Raji (cell line): ENCODE results near the gene HID1.

ENCODE experiments used
- POLR2A ChIP-seq: IDR thresholded peaks from 2 replicates; pipeline ENCODE4 v1.6.1; 2011; ENCODE audit warnings: low read depth, low read length, control low read depth; ENCODE audit not compliant: insufficient read depth

HID1 gene, protein sequence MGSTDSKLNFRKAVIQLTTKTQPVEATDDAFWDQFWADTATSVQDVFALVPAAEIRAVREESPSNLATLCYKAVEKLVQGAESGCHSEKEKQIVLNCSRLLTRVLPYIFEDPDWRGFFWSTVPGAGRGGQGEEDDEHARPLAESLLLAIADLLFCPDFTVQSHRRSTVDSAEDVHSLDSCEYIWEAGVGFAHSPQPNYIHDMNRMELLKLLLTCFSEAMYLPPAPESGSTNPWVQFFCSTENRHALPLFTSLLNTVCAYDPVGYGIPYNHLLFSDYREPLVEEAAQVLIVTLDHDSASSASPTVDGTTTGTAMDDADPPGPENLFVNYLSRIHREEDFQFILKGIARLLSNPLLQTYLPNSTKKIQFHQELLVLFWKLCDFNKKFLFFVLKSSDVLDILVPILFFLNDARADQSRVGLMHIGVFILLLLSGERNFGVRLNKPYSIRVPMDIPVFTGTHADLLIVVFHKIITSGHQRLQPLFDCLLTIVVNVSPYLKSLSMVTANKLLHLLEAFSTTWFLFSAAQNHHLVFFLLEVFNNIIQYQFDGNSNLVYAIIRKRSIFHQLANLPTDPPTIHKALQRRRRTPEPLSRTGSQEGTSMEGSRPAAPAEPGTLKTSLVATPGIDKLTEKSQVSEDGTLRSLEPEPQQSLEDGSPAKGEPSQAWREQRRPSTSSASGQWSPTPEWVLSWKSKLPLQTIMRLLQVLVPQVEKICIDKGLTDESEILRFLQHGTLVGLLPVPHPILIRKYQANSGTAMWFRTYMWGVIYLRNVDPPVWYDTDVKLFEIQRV

DNA sequence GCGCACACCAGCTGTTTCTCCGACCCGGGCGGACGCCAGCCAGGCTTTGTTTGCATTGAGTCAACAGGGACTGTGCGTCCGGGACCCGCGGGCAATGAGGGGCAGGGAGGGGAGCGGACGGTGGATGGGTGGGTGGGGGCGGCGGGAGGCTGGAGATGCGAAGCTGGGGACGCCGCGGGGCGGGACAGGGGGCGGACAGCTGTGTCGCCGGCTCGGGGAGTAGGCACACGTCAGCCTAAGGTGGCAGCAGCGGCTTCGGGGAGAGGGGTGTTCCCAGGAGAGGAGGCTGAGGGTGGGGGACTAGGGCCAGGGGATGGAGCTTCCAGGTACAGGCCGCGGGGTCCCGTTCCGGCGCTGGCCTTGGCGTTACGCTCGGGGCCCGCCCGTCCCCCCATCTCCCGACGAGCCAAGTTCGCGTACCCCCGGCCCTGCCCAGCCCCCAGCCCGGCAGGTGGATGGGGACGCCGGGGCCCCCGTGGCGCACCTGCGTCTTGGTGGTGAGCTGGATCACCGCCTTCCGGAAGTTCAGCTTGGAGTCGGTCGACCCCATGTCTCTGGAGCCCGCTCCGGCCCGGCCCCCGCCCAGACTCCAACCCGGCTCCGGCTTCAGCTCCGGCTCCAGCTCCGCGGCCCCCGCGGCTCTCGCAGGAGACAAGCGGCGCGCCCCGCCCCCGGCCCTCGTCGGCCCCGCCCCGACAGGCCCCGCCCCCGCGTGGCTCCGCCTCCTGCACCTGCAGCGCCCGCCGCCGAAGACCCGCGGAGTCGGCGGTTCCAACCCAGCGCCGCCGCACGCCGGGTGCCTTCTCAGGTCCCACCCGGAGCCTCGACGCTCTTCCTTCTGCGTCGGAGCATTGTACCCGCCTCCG lies at the start of gene HID1:
HID1 (minus strand) TSS at position 653 of the 866 bp plus-strand sequence; CDS start at position 550, 103 bp downstream.
- no peak for TF ChIP-seq POLR2A

DNA sequence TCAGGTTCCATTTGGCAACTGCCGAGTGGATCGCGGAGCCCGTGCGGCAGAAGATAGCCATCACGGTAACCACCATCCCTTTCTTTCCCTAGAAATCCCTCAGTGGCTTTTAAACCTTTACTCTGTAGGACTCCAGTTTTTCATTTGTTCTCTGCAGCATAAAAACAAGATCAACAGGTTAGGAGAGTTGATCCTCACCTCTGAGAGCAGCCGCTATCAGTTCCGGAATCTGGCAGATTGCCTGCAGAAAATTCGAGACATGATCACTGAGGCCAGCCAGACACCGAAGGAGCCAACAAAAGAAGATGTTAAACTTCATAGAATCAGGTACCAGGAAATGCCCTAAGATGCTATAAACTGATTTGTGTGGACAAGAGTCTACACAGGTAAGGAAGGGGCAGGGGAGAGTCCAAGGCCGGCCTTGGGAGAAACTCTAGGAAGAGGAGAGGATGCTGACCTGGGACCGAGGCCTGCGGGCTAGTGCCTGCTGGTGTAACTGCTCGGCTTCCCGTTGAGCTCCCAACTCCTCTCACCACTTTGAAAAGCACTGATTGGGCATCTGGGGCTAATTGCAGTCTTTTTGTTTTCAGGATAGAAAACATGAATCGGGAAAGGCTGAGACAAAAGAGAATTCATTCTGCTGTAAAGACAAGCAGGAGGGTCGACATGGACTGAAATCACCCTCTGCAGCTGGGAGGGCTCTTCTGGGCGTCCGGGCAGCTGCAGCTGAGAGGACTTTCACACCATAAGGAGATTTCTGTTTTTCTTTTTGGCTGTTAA lies 48.0 kb upstream of the HID1 start:
- no peak for TF ChIP-seq POLR2A

DNA sequence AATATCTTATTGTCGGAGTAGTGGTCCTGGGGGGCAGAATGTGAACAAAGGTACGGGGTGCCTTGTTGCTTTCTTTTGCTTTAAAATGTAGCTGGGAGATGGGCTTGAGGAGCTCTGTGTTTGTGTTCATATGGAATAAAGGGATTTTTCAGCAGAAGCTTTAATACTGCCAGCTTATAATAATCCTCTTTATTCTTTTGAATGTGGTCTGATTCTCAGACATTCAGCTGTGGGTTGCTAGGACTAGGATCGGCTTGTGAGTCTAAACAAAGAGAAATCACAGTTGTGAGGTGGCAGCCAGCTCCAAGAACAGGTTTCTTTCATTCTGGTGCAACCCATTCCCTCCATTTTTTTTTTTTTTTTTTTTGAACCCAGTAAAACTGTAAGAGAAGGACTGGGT lies 47.2 kb upstream of the HID1 start:
- TF ChIP-seq POLR2A, result no peak

DNA sequence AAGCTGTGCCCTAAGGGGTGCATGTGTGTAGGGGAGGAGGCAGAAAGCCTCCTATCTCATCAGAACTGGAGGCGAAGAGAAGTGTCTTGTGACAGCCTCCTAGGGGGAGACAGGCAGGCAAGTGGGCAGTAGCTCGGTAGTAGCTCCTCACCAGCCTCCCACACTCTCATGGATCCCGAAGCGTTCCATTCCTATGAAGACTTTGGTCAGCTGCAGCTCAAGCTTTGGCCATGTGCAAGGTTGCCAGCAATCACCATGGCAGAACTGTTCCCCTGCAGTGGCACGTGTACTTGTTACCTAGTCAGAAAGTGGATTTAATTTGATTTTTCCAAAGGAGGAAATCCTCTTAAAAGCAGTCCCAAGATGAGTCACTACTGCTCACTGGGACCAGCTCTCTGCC lies 46.6 kb upstream of the HID1 start:
- no peak for TF ChIP-seq POLR2A

DNA sequence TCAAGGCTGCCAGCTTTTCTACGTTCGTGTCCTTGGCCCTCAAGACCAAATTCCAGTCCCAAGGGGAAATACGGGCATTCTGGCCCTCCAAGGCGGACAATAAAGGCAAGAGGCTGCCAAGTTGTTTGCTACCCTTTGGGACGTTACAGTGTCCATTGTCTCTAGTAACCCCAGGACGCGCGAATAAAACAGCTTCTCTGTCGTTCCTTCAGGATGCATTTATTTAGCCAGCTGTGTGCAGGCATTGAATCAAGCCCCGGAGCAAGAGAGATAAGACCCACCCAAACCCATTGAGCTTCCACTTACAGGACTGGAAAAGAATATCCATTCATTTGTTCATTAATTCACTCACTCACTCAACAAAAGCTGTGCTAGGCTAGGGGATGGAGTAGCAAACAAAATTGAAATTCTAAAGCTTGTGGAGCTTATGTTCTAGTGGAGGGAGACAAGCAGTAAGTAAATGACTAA lies 40.6 kb upstream of the HID1 start:
- no peak for TF ChIP-seq POLR2A

DNA sequence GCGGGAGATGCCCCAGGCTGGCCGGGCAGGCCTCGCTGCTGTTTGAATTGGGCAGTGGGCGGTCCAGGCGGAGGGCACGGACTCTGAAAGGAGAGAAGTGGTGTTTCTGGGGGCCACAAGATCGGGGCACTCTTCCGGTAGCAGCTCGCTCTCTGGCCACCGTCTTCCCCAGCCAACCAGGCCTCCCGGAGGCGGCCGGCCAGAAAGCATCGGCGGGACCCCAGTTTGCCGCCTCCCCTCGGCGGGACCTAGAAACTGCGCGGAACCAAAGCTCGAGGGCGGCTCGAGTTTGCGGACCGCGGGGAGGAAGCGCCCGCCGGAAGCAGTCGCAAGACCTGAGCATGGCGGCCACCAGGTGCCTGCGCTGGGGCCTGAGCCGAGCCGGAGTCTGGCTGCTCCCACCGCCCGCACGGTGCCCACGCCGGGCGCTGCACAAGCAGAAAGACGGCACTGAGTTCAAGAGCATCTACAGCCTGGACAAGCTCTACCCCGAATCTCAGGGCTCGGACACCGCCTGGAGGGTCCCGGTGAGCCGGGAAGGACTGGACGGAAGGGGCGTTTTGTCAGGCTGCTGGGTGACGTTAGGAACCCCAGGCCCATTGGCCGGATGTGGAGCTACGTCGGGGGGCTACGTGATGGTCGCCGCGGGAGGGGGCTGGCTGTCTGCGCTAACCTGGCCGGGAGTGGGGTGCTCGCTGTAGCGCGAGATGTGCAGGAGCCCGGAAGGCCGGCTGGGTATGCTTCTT lies 40.0 kb upstream of the HID1 start, which contains the start of gene MRPL58:
MRPL58 (plus strand) TSS at position 325 of the 746 bp plus-strand sequence; CDS start at position 342, 17 bp downstream.
- peak; percentile 87 for TF ChIP-seq POLR2A

DNA sequence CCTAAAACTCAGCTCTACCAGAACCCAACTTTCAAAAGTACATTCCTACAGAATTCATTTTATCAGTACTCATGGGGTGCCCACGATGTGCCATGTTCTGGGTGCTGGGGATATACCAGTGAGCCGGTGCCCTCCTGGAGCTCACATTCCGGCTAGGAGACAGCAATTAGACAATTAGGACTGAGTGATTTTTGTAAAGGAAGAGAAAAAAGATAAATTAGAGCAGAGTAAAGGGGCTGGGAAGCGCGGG lies 39.5 kb upstream of the HID1 start:
- no peak for TF ChIP-seq POLR2A

DNA sequence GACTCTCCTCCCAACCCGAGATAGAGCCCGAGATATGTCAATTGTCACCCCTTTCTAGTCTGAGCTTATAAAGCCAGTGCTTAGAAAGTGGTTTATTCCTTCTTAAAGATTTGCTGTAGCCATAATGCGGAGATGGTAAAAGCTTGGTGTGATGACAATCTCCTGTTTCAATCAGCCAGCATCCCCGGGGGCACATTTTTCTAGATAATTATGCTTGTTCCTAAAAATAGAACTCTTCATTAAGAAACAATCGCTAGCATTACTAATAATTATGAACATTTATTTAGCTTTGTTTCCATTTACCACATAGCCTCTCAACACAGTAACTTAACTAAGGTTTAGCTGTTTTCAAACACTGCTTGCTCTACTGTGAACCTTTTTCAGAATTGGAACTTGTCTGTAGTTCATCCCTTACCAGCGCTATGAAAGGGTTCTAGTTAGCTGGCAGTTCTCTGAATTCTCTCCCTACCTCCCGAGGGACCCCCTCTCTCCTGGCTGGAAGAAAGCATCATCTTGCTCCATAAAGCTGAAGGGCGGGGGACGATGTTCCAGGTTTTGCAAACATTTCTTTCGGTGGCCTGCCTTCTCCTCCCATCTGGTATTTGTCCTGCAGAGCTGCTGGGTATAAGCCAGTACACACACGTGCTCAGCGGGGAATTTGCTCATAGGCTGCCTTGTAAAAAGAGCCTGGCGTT lies 39.0 kb upstream of the HID1 start:
- no peak for TF ChIP-seq POLR2A

DNA sequence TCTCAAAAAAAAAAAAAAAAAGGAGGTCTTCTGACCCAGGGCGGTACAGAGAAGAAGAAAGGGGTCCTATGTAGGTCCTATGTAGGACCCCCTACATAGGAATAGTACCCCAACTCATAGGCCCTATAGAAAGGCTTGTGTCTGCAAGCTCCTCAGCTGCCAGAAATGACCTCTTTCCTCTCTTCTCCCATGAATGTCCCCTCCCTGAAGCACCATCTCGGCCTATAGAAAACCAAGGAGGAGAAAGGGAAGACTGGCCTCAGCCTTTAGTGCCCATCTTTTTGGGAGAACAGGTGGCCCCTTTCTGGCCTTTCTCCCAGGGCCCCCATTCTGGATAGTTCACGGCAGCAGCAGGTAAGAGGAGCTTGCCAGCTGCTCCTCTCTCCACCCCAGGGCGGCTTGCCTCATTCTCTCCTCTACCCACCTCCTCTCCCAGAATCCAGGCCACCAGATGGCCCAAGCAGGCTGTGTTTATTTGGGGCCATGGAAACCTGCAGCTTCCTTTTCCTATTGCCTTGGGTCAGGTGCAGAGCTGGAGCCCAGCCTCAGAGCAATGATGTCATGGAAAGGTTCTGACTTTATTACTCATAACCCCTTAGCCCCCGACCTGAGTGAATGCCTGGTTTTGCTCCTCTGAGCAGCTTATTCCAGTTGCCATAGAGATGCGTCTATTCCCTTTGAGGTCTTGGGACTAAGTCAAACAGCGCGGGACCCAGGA lies 38.3 kb upstream of the HID1 start:
- no peak for TF ChIP-seq POLR2A

DNA sequence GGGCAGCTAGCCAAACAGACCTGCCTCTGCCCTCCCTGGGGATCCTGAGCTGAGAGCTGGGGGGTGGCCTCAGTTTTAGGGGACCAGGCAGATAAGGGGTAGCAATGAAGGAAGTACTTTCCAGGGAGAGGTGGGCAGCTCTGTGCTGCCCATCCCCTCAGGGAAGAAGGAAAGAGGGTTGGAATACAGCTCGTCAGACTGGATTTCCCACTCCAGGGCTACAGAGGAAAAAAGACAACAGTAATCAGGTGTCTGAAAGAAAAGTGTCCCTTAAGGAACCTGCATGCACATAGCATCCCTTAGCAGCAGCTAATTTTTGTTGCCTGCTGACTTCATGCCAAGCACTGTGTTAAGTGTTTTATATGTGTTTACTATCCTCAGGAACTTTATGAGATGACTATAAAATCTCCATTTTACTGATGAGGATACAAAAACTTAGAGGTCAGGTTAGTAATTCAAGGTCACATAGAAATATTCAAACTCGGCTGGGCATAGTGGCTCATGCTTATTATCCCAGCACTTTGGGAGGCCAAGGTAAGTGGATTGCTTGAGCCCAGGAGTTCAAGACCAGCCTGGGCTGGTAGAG lies 36.7 kb upstream of the HID1 start:
- TF ChIP-seq POLR2A, result no peak

DNA sequence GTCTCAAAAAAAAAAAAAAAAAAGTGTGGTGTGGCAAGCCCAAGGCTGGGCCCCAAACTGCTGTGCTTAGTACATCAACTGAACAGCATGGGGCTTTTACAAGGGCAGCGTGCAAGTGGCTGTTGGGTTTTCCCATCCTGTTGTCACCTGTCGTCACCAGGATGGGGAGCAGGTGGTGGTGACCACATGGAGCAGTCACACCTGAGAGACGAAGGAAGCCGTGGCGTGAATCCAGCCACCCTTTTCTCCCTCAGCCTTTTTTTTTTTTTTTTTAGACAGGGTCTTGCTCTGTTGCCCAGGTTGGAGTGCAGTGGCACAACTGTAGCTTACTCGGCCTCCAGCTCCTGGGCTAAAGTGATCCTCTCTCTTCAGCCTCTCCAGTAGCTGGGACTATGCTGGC lies 35.8 kb upstream of the HID1 start:
- no peak for TF ChIP-seq POLR2A

DNA sequence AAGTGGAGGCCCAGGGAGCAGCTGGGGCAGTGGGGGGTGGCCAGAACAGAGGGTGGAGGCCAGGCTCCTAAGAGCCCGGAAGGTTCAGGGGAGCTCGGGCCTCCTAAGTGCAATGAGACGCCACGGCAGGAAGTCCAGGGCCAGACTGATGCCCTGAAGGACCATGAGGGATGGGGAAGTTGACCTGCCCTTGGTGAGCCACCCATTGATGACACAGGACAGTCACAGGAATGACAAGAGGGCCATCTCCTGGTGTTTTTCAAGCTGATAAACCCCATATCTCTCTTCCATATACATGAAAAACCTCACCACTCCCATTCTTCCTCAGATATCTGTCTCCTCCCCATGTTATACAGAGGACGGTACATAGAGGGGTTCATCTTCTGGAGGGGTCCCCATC lies 34.1 kb upstream of the HID1 start:
- TF ChIP-seq POLR2A, result no peak
